ENCODE data around the gene ZFPM1. TPM values are rescaled to one million over a fixed set of nuclear protein-coding genes. Genes with fewer than 3 reads are reported as not detected.

The ZFPM1 gene
- total RNA-seq, 1 experiment from 2014 or later = 5.0 TPM

GRCh38 chr16:88430185-88430523, 22.9 kb upstream of the ZFPM1 start:
- POLR2A ChIA-PET = no interaction called here
- H3K4me1 Mint-ChIP-seq (ENCODE audit: insufficient read depth, unreplicated experiment) = peaks cover 1% of the 10 kb centered on the region
- no peak for TF ChIP-seq CTCF (IDR thresholded peaks at IDR 0.05; ENCODE audit: unreplicated experiment)
- CTCF ChIA-PET = no interaction called here
- intact Hi-C loops (cut with micrococcal nuclease) = loop anchor here (10.0 kb wide), 1 partner anchor 655 kb away; no protein-coding TSS in a partner anchor
- H3K9me3 Mint-ChIP-seq (ENCODE audit: unreplicated experiment) = no peaks in the 10 kb centered on the region
- no peak for DNase-seq (ENCODE audit: unreplicated experiment)
- no peak overlapping the region for H3K4me3 Mint-ChIP-seq (ENCODE audit: unreplicated experiment)
- H3K27me3 Mint-ChIP-seq (ENCODE audit: insufficient read depth, unreplicated experiment) = no peaks in the 10 kb centered on the region
- H3K27ac Mint-ChIP-seq (ENCODE audit: low read depth, unreplicated experiment) = no peak overlapping the region
- H3K36me3 Mint-ChIP-seq (ENCODE audit: insufficient read depth, unreplicated experiment) = no peaks in the 10 kb centered on the region
- no TSS peak for BruUV-seq (replicated peaks)

- Mint-ChIP-seq H3K9me3 (ENCODE audit: unreplicated experiment) (no peaks in the 10 kb centered on the region), H3K27ac (ENCODE audit: low read depth, unreplicated experiment) (no peak overlapping the region), H3K4me1 (ENCODE audit: insufficient read depth, unreplicated experiment) (no peaks in the 10 kb centered on the region), H3K4me3 (ENCODE audit: unreplicated experiment) (no peak overlapping the region), H3K27me3 (ENCODE audit: insufficient read depth, unreplicated experiment) (no peaks in the 10 kb centered on the region), H3K36me3 (ENCODE audit: insufficient read depth, unreplicated experiment) (no peaks in the 10 kb centered on the region)
- ChIA-PET POLR2A (no interaction called here), CTCF (no interaction called here)
- intact Hi-C loops (cut with micrococcal nuclease) = loop anchor here (10.0 kb wide), 1 partner anchor 656 kb away; no protein-coding TSS in a partner anchor
- no TSS peak for BruUV-seq (replicated peaks)
- TF ChIP-seq CTCF (IDR thresholded peaks at IDR 0.05; ENCODE audit: unreplicated experiment) = no peak
- no peak for DNase-seq (ENCODE audit: unreplicated experiment)
Observed at GRCh38 chr16:88430524-88431446, 22.3 kb upstream of the ZFPM1 start.

- Mint-ChIP-seq H3K9me3 (ENCODE audit: unreplicated experiment) (no peaks in the 10 kb centered on the region), H3K27me3 (ENCODE audit: insufficient read depth, unreplicated experiment) (no peaks in the 10 kb centered on the region), H3K36me3 (ENCODE audit: insufficient read depth, unreplicated experiment) (no peaks in the 10 kb centered on the region), H3K4me1 (ENCODE audit: insufficient read depth, unreplicated experiment) (no peaks in the 10 kb centered on the region), H3K4me3 (ENCODE audit: unreplicated experiment) (no peak overlapping the region), H3K27ac (ENCODE audit: low read depth, unreplicated experiment) (no peak overlapping the region)
- ChIA-PET CTCF (no interaction called here), POLR2A (no interaction called here)
- BruUV-seq (replicated peaks) = no TSS peak
- intact Hi-C loops (cut with micrococcal nuclease) = loop anchor here (10.0 kb wide), 1 partner anchor 657 kb away; no protein-coding TSS in a partner anchor
- DNase-seq (ENCODE audit: unreplicated experiment) = no peak
- no peak for TF ChIP-seq CTCF (IDR thresholded peaks at IDR 0.05; ENCODE audit: unreplicated experiment)
Observed at GRCh38 chr16:88431651-88432050, 21.4 kb upstream of the ZFPM1 start.

GRCh38 chr16:88432174-88432573, 20.9 kb upstream of the ZFPM1 start:
- ChIA-PET POLR2A (no interaction called here), CTCF (no interaction called here)
- no peaks in the 10 kb centered on the region for H3K9me3 Mint-ChIP-seq (ENCODE audit: unreplicated experiment)
- H3K4me3 Mint-ChIP-seq (ENCODE audit: unreplicated experiment) = no peak overlapping the region
- no peaks in the 10 kb centered on the region for H3K4me1 Mint-ChIP-seq (ENCODE audit: insufficient read depth, unreplicated experiment)
- DNase-seq (ENCODE audit: unreplicated experiment) = no peak
- no peaks in the 10 kb centered on the region for H3K27me3 Mint-ChIP-seq (ENCODE audit: insufficient read depth, unreplicated experiment)
- no peak for TF ChIP-seq CTCF (IDR thresholded peaks at IDR 0.05; ENCODE audit: unreplicated experiment)
- H3K36me3 Mint-ChIP-seq (ENCODE audit: insufficient read depth, unreplicated experiment) = no peaks in the 10 kb centered on the region
- H3K27ac Mint-ChIP-seq (ENCODE audit: low read depth, unreplicated experiment) = no peak overlapping the region
- BruUV-seq (replicated peaks) = no TSS peak
- intact Hi-C loops (cut with micrococcal nuclease) = loop anchor here (10.0 kb wide), 1 partner anchor 657 kb away; no protein-coding TSS in a partner anchor
